ENCODE measurements around the gene DIRAS1. TPM values are rescaled to one million over a fixed set of nuclear protein-coding genes. Genes with fewer than 3 reads are reported as not detected.

DIRAS1 gene
- total and polyA plus RNA-seq, 2 donors (not counting 3 experiments of a cell fraction or from before 2014, with no cell fraction given) = 0.09 to 0.17 TPM

GRCh38 chr19:2722541-2723344 is 1.6 kb upstream of the DIRAS1 start:
- H3K4me2 ChIP-seq (ENCODE audit: insufficient read depth, low read length) = no peak overlapping the region
- no peak for DNase-seq (ENCODE audit: low read depth, low spot score)
- no TSS peak for BruUV-seq (replicated peaks)
- intact Hi-C loops (cut with micrococcal nuclease) (no loop called here), dilution Hi-C loops (cut with MboI; ENCODE audit: extremely low pct_ligation_motif_present, low sequenced_read_pairs) (no loop called here)
- H3K36me3 ChIP-seq (ENCODE audit: control insufficient read depth in 2 of 2, extremely low read depth in 1 of 2, insufficient read depth in 2 of 2, low read length in 2 of 2) = no peaks in the 10 kb centered on the region
- H3K9me1 ChIP-seq (replicated peaks; ENCODE audit: control insufficient read depth, extremely low read depth, insufficient read depth, low read length) = no peaks in the 10 kb centered on the region
- H3K9ac ChIP-seq (replicated peaks; ENCODE audit: extremely low read depth, insufficient read depth, low read length) = no peak overlapping the region
- FAIRE-seq = no peak
- no peak overlapping the region for H3K27ac ChIP-seq (ENCODE audit: insufficient read depth, low read depth, low read length)
- no peaks in the 10 kb centered on the region for H3K79me2 ChIP-seq (ENCODE audit: control insufficient read depth, insufficient read depth, low read length)
- H4K20me1 ChIP-seq (replicated peaks; ENCODE audit: control insufficient read depth, extremely low read depth, insufficient read depth, low read length) = no peaks in the 10 kb centered on the region
- no peak overlapping the region for H3K4me3 ChIP-seq (replicated peaks in 1 of 3; ENCODE audit: insufficient read depth in 1 of 3, low read depth in 1 of 3, low read length in 3 of 3)
- no peaks in the 10 kb centered on the region for H3K4me1 ChIP-seq (ENCODE audit: control insufficient read depth, extremely low read depth, insufficient read depth, low read length)
- ChIA-PET CTCF (no interaction called here), POLR2A (no interaction called here)
- H3K27me3 ChIP-seq (ENCODE audit: control insufficient read depth in 2 of 2, insufficient read depth in 2 of 2, low read length in 2 of 2) = peaks cover 15 to 26% of the 10 kb centered on the region in 2 experiments
- no peaks in the 10 kb centered on the region for H3K9me3 ChIP-seq (replicated peaks; ENCODE audit: control insufficient read depth, insufficient read depth, low read length)
- H2AFZ ChIP-seq (ENCODE audit: low read depth, low read length) = no peak overlapping the region
- TF ChIP-seq FOS (IDR thresholded peaks at IDR 0.05; ENCODE audit: borderline replicate concordance, insufficient read depth, low read length) = peak; percentile 24
- TF ChIP-seq MYC (IDR thresholded peaks at IDR 0.05; ENCODE audit: low read depth, low read length) = no peak

DNA sequence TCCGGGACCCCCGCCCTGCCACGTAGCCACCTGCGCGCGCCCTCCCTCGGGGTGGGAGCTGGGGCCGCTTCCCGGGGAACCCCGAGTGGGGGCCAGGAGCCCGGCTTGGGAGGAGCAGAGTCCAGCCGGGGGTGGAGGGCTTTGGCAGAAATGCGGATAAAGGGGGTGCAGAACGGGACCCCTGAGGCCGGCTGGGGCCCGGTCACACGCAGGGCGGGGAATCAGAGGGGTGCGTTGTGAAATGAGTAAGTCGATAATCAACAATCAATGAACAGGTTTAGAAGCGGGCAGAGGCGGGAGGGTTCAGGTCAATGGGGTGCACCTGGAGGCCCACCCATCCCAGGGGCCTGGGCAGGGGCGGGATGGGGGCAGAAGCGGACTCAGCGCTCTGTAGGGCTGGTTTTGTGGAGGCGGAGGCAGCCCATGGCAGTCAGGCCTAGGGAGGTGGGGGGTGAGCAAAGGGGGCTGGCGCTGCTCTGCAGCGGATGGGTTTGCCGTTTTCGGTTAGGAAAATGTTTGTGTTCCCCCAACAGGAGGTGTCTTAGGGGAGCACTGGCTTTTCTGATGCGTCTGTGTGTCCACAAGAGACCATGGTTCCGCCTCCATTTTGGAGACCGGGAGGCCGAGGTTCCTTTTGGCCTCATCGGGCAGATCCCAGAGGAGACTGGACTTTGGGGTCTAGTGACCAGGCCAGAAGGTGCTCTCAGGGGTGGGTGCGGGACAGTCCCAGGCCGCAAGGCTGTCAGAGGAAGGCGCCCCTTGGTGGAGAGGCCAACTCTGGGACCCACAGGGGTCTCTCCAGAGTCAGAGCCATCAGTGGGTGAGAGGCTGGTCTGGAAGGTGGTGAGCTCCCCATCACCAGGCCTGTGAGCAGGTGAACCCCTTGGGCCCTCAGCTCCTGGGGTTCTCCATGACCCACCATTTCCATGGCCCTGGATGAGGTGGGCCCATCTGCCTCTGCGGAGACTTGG is 683 bp upstream of the DIRAS1 start:
- Histone ChIP-seq H3K9me3 (replicated peaks; ENCODE audit: control insufficient read depth, insufficient read depth, low read length) (no peaks in the 10 kb centered on the region), H3K4me1 (ENCODE audit: control insufficient read depth, extremely low read depth, insufficient read depth, low read length) (no peaks in the 10 kb centered on the region), H3K9ac (replicated peaks; ENCODE audit: extremely low read depth, insufficient read depth, low read length) (no peak overlapping the region), H3K79me2 (ENCODE audit: control insufficient read depth, insufficient read depth, low read length) (no peaks in the 10 kb centered on the region), H2AFZ (ENCODE audit: low read depth, low read length) (no peak overlapping the region), H3K27me3 (ENCODE audit: control insufficient read depth in 2 of 2, insufficient read depth in 2 of 2, low read length in 2 of 2) (peaks cover 14 to 23% of the 10 kb centered on the region in 2 experiments), H3K9me1 (replicated peaks; ENCODE audit: control insufficient read depth, extremely low read depth, insufficient read depth, low read length) (no peaks in the 10 kb centered on the region), H3K27ac (ENCODE audit: insufficient read depth, low read depth, low read length) (no peak overlapping the region), H4K20me1 (replicated peaks; ENCODE audit: control insufficient read depth, extremely low read depth, insufficient read depth, low read length) (no peaks in the 10 kb centered on the region), H3K4me2 (ENCODE audit: insufficient read depth, low read length) (no peak overlapping the region), H3K36me3 (ENCODE audit: control insufficient read depth in 2 of 2, extremely low read depth in 1 of 2, insufficient read depth in 2 of 2, low read length in 2 of 2) (no peaks in the 10 kb centered on the region), H3K4me3 (replicated peaks in 1 of 3; ENCODE audit: insufficient read depth in 1 of 3, low read depth in 1 of 3, low read length in 3 of 3) (no peak overlapping the region)
- no TSS peak for BruUV-seq (replicated peaks)
- ChIA-PET CTCF (no interaction called here), POLR2A (no interaction called here)
- FAIRE-seq (no peak), DNase-seq (ENCODE audit: low read depth, low spot score) (no peak)
- intact Hi-C loops (cut with micrococcal nuclease) (no loop called here), dilution Hi-C loops (cut with MboI; ENCODE audit: extremely low pct_ligation_motif_present, low sequenced_read_pairs) (no loop called here)
- TF ChIP-seq EZH2 (IDR thresholded peaks at IDR 0.05; ENCODE audit: borderline replicate concordance, low read depth, low read length, severe bottlenecking) = peak; percentile 95
- no peak for TF ChIP-seq POLR2AphosphoS5 (IDR thresholded peaks at IDR 0.05; ENCODE audit: insufficient read depth, low read depth, low read length)
